Measurements from ENCODE around the gene TLE4. TPM values are rescaled to one million over a fixed set of nuclear protein-coding genes. Genes with fewer than 3 reads are reported as not detected.
"Not testable (repeated sequence)": the region's sequence is repeated elsewhere in the genome, so short reads cannot be mapped to it uniquely, and the experiment has no call there.

TLE4 gene
- total RNA-seq, 2 donors from 2014 or later = 16.2 to 16.3 TPM

GRCh38 chr9:79652598-79652997, 80.8 kb downstream of the TLE4 start:
- intact Hi-C loops (cut with DNase I) = no loop called here
- no peak for DNase-seq
- no peak for ATAC-seq

- intact Hi-C loops (cut with DNase I) = not testable (repeated sequence)
Observed at GRCh38 chr9:79654591-79655382, 83.0 kb downstream of the TLE4 start.

GRCh38 chr9:79655551-79655950, 83.8 kb downstream of the TLE4 start:
- DNase-seq (no peak), ATAC-seq (no peak)
- intact Hi-C loops (cut with DNase I) = no loop called here

More at GRCh38 chr9:79654591-79655382, 83.0 kb downstream of the TLE4 start:
- DNase-seq, ATAC-seq: not testable (repeated sequence)

- intact Hi-C loops (cut with DNase I) = no loop called here
- ATAC-seq = no peak
- DNase-seq = no peak
Observed at GRCh38 chr9:79656169-79656568, 84.4 kb downstream of the TLE4 start.

- ATAC-seq (no peak), DNase-seq (no peak)
- intact Hi-C loops (cut with DNase I) = no loop called here
Observed at GRCh38 chr9:79657891-79658290, 86.1 kb downstream of the TLE4 start.

GRCh38 chr9:79658926-79659325, 87.2 kb downstream of the TLE4 start:
- ATAC-seq = no peak
- intact Hi-C loops (cut with DNase I) = no loop called here
- no peak for DNase-seq

- intact Hi-C loops (cut with DNase I) = loop anchor here in 1 of 2 donors (10.0 kb wide), 1 partner anchor 86 kb away; the partner anchor contains the start of gene TLE4
- ATAC-seq (no peak), DNase-seq (no peak)
Observed at GRCh38 chr9:79660615-79661014, 88.8 kb downstream of the TLE4 start.

- DNase-seq (no peak), ATAC-seq (peak in 1 of 2 donors; percentile 33)
- intact Hi-C loops (cut with DNase I) = loop anchor here in 1 of 2 donors (10.0 kb wide), 1 partner anchor 86 kb away; the partner anchor contains the start of gene TLE4
Observed at GRCh38 chr9:79661279-79661678, 89.5 kb downstream of the TLE4 start.

- intact Hi-C loops (cut with DNase I) = loop anchor here in 1 of 2 donors (10.0 kb wide), 1 partner anchor 87 kb away; the partner anchor contains the start of gene TLE4
- ATAC-seq (no peak), DNase-seq (no peak)
Observed at GRCh38 chr9:79661886-79662536, 90.2 kb downstream of the TLE4 start.

GRCh38 chr9:79662537-79662956, 90.8 kb downstream of the TLE4 start:
- DNase-seq (no peak), ATAC-seq (no peak)
- intact Hi-C loops (cut with DNase I) = loop anchor here in 1 of 2 donors (10.0 kb wide), 1 partner anchor 88 kb away; the partner anchor contains the start of gene TLE4

GRCh38 chr9:79663300-79663699, 91.5 kb downstream of the TLE4 start:
- ATAC-seq (peak in 1 of 2 donors; percentile 22), DNase-seq (no peak)
- intact Hi-C loops (cut with DNase I) = loop anchor here in 1 of 2 donors (10.0 kb wide), 1 partner anchor 88 kb away; the partner anchor contains the start of gene TLE4

GRCh38 chr9:79663878-79664277, 92.1 kb downstream of the TLE4 start:
- ATAC-seq (peak in 1 of 2 donors; percentile 48), DNase-seq (no peak)
- intact Hi-C loops (cut with DNase I) = loop anchor here in 1 of 2 donors (10.0 kb wide), 1 partner anchor 89 kb away; the partner anchor contains the start of gene TLE4

GRCh38 chr9:79664375-79664831, 92.6 kb downstream of the TLE4 start:
- no peak for DNase-seq
- ATAC-seq = peak in 1 of 2 donors; percentile 61
- intact Hi-C loops (cut with DNase I) = loop anchor here in 1 of 2 donors (10.0 kb wide), 1 partner anchor 90 kb away; the partner anchor contains the start of gene TLE4

GRCh38 chr9:79665369-79665768, 93.6 kb downstream of the TLE4 start:
- DNase-seq = no peak
- no peak for ATAC-seq
- intact Hi-C loops (cut with DNase I) = loop anchor here in 1 of 2 donors (10.0 kb wide), 1 partner anchor 91 kb away; the partner anchor contains the start of gene TLE4

GRCh38 chr9:79665931-79666330, 94.2 kb downstream of the TLE4 start:
- ATAC-seq = no peak
- no peak for DNase-seq
- intact Hi-C loops (cut with DNase I) = loop anchor here in 1 of 2 donors (10.0 kb wide), 1 partner anchor 91 kb away; the partner anchor contains the start of gene TLE4

GRCh38 chr9:79667120-79667519, 95.4 kb downstream of the TLE4 start:
- ATAC-seq (no peak), DNase-seq (no peak)
- intact Hi-C loops (cut with DNase I) = loop anchor here in 1 of 2 donors (10.0 kb wide), 1 partner anchor 92 kb away; the partner anchor contains the start of gene TLE4

- DNase-seq = no peak
- ATAC-seq = peak in 1 of 2 donors; percentile 19
- intact Hi-C loops (cut with DNase I) = loop anchor here in 1 of 2 donors (10.0 kb wide), 1 partner anchor 93 kb away; the partner anchor contains the start of gene TLE4
Observed at GRCh38 chr9:79667817-79668436, 96.2 kb downstream of the TLE4 start.

GRCh38 chr9:79668956-79669355, 97.2 kb downstream of the TLE4 start:
- intact Hi-C loops (cut with DNase I) = loop anchor here in 1 of 2 donors (10.0 kb wide), 1 partner anchor 94 kb away; the partner anchor contains the start of gene TLE4
- no peak for DNase-seq
- no peak for ATAC-seq

Data from left cardiac atrium (tissue), 4 donors.